ENCODE measurements around the gene TMEM134. TPM values are rescaled to one million over a fixed set of nuclear protein-coding genes. Genes with fewer than 3 reads are reported as not detected.
"Not testable (repeated sequence)": the region's sequence is repeated elsewhere in the genome, so short reads cannot be mapped to it uniquely, and the experiment has no call there.

Gene TMEM134
- polyA plus RNA-seq, 1 experiment = 14.7 TPM

DNA sequence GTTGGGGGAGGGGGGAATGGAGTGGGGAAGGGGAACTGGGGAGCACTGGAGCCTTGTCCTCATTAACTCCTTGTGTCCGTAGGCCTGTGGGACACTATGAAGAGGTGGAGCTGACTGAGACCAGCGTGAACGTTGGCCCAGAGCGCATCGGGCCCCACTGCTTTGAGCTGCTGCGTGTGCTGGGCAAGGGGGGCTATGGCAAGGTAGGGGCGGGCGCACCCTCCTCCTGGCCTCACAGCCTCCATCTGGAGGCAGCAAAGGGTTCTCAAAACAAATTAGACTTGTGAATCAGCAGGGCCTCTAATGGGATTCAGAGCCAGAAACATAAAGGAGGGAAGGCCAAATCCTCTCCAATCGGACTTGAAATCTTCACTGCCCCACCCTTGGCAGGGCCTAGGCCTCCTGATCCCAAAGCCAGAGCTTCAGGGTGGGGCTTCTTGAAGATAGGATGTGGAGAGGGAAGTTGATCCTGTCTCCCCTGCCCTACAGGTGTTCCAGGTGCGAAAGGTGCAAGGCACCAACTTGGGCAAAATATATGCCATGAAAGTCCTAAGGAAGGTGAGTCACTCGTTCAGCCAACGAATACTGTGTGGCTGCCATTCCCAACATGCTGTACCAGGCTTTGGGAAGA lies 39.9 kb downstream of the TMEM134 start:
- POLR2A ChIA-PET = interaction anchor here (0.7 to 1.0 kb wide), 2 partner anchors 54 to 72 kb away, joined by 3 read pairs; partner anchors contain the start of gene AIP

DNA sequence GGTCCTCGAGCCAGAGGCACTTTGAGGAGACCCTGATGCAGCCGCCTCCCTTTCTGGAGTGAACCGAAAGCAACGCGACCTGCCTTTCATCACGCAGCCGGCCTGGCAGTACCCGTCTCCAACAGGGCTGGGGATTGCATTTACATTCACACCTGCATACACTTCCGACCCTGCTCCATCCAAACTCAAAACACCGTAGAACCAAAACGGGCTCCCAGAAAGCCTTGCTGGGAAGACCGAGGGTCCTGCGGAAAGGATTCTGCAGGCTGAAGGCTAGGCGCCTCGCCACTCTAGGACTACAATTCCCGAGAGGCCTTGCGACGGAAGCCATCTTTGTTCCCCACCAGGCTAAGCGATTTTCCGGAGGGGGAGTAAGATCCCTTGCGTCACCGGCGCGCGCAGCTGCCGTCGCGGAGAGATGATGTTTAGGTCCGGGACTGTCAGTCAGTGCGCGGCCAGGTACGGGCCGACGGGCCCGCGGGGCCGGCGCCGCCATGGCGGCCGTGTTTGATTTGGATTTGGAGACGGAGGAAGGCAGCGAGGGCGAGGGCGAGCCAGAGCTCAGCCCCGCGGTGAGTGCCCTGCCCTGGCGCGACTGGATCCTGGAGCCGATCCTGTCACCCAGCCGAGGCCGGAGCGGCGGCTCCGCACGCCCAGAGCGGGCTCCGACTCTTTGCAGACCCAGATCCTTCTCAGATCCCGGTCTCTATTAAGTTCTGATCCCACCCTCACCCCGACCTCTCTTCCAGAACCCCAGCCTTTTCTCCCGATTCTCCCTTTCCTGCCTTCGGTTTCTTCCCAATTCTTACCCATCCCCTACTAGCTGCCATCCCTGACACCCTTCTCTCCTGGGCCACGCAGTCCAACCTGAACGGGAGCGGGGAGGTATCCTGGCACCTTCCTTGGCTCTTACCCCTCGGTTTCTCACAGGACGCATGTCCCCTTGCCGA lies 40.7 kb downstream of the TMEM134 start, which contains the start of gene RPS6KB2:
TSS of gene RPS6KB2 (plus strand) at position 443 of the 950 bp plus-strand sequence. CDS start at position 495, 52 bp downstream.
- ChIA-PET CTCF (interaction anchor here (1.6 to 2.4 kb wide), 2 partner anchors 27 to 77 kb away, joined by 4 to 9 read pairs; partner anchors contain the start of gene PPP1CA), POLR2A (interaction anchor here (0.7 to 1.0 kb wide), 5 partner anchors 10 to 71 kb away, joined by 3 read pairs; partner anchors contain the start of genes AIP, PPP1CA and PTPRCAP)
- Histone ChIP-seq H3K9me3 (ENCODE audit: control insufficient read depth, insufficient read depth, low read length) (no peaks in the 10 kb centered on the region), H3K4me3 (ENCODE audit: low read depth, low read length) (peak within 1 kb of the TSS; percentile 96), H3K27me3 (ENCODE audit: control insufficient read depth, insufficient read depth, low read length) (no peaks in the 10 kb centered on the region), H3K27ac (ENCODE audit: low read depth, low read length) (peak within 1 kb of the TSS; percentile 39)
- TF ChIP-seq, protein P1, sequence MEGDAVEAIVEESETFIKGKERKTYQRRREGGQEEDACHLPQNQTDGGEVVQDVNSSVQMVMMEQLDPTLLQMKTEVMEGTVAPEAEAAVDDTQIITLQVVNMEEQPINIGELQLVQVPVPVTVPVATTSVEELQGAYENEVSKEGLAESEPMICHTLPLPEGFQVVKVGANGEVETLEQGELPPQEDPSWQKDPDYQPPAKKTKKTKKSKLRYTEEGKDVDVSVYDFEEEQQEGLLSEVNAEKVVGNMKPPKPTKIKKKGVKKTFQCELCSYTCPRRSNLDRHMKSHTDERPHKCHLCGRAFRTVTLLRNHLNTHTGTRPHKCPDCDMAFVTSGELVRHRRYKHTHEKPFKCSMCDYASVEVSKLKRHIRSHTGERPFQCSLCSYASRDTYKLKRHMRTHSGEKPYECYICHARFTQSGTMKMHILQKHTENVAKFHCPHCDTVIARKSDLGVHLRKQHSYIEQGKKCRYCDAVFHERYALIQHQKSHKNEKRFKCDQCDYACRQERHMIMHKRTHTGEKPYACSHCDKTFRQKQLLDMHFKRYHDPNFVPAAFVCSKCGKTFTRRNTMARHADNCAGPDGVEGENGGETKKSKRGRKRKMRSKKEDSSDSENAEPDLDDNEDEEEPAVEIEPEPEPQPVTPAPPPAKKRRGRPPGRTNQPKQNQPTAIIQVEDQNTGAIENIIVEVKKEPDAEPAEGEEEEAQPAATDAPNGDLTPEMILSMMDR (IDR thresholded peaks at IDR 0.05; ENCODE audit: low read depth, low read length) = no peak
- DNase-seq (ENCODE audit: low read depth, low spot score) = peak; percentile 89

More for the DNA sequence above, 39.9 kb downstream of the TMEM134 start:
- TF ChIP-seq, protein P1 (IDR thresholded peaks at IDR 0.05; ENCODE audit: low read depth, low read length) = no peak
- Histone ChIP-seq H3K27ac (ENCODE audit: low read depth, low read length) (no peak overlapping the region), H3K27me3 (ENCODE audit: control insufficient read depth, insufficient read depth, low read length) (no peaks in the 10 kb centered on the region), H3K9me3 (ENCODE audit: control insufficient read depth, insufficient read depth, low read length) (no peaks in the 10 kb centered on the region), H3K4me3 (ENCODE audit: low read depth, low read length) (peak overlapping the region; percentile 96)
- no peak for DNase-seq (ENCODE audit: low read depth, low spot score)
- CTCF ChIA-PET = interaction anchor here (1.6 to 2.4 kb wide), 2 partner anchors 28 to 78 kb away, joined by 4 to 9 read pairs; partner anchors contain the start of gene PPP1CA

DNA sequence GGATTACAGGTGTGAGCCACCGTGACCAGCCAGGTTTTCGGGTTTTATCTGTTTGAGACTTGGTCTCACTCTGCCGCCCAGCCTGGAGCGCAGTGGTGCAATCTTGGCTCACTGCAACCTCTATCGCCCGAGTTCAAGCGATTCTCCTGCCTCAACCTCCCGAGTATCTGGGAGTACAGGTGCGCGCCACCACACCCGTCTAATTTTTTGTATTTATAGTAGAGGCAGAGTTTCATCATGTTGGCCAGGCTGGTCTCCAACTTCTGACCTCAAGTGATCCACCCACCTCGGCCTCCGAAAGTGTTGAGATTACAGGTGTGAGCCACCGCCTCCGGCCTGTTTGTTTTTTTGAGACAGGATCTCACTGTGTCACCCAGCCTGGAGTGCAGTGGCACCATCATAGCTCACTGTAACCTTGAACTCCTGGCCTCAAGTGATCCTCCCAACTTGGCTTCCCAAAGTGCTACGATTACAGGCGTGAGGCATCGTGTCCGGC lies 41.6 kb downstream of the TMEM134 start:
- peak overlapping the region; percentile 39 for H3K27ac ChIP-seq (ENCODE audit: low read depth, low read length)
- POLR2A ChIA-PET = interaction anchor here (0.9 kb wide), 1 partner anchor 27 kb away, joined by 3 read pairs; no protein-coding TSS in a partner anchor

DNA sequence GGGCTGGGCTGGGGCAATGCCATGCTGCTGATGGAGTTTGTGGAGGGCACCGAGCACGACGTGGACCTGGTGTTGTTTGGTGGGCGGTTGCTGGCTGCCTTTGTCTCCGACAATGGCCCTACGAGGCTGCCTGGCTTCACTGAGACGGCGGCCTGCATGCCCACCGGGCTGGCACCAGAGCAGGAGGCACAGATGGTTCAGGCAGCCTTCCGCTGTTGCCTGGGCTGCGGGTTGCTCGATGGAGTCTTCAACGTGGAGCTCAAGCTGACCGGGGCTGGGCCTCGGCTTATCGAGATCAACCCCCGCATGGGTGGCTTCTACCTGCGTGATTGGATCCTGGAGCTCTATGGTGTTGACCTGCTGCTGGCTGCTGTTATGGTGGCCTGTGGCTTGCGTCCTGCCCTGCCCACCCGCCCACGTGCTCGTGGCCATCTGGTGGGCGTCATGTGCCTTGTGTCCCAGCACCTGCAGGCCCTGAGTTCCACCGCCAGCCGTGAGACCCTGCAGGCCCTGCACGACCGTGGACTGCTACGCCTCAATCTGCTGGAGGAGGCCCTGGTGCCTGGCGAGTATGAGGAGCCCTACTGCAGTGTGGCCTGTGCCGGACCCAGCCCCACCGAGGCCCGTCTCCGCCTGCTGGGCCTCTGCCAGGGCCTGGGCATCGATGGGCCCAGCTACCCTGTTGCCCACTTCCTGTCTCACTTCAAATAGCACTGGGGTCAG lies 45.0 kb downstream of the TMEM134 start:
- ChIA-PET POLR2A (interaction anchor here (0.6 kb wide), 1 partner anchor 14 kb away, joined by 5 read pairs; no protein-coding TSS in a partner anchor), CTCF (no interaction called here)

More for the DNA sequence above, 41.6 kb downstream of the TMEM134 start:
- DNase-seq (ENCODE audit: low read depth, low spot score); H3K27me3 ChIP-seq (ENCODE audit: control insufficient read depth, insufficient read depth, low read length); H3K9me3 ChIP-seq (ENCODE audit: control insufficient read depth, insufficient read depth, low read length): not testable (repeated sequence)
- CTCF ChIA-PET = interaction anchor here (2.4 kb wide), 1 partner anchor 26 kb away, joined by 9 read pairs; the partner anchor contains the start of gene PPP1CA
- peak overlapping the region; percentile 96 for H3K4me3 ChIP-seq (ENCODE audit: low read depth, low read length)

More for the DNA sequence above, 45.0 kb downstream of the TMEM134 start:
- DNase-seq (ENCODE audit: low read depth, low spot score) = no peak
- Histone ChIP-seq H3K4me3 (ENCODE audit: low read depth, low read length) (no peak overlapping the region), H3K9me3 (ENCODE audit: control insufficient read depth, insufficient read depth, low read length) (no peaks in the 10 kb centered on the region), H3K27ac (ENCODE audit: low read depth, low read length) (no peak overlapping the region), H3K27me3 (ENCODE audit: control insufficient read depth, insufficient read depth, low read length) (no peaks in the 10 kb centered on the region)
- TF ChIP-seq, protein P1 (IDR thresholded peaks at IDR 0.05; ENCODE audit: low read depth, low read length) = no peak
